HG03025 (cell line): ENCODE data around the gene FIGLA.

ENCODE experiments used
- ATAC-seq: cut with Tn5 transposase; IDR thresholded peaks from one replicate; pipeline ENCODE4 v1.9.1; 2021; ENCODE audit warnings: mild to moderate bottlenecking, moderate library complexity; ENCODE audit not compliant: unreplicated experiment, low FRiP score

Gene FIGLA

GRCh38 chr2:70790136-70790828 lies at the start of gene FIGLA:
Gene FIGLA (minus strand): TSS chr2:70790643. CDS start chr2:70790638, 5 bp downstream.
- ATAC-seq: no peak

DNA sequence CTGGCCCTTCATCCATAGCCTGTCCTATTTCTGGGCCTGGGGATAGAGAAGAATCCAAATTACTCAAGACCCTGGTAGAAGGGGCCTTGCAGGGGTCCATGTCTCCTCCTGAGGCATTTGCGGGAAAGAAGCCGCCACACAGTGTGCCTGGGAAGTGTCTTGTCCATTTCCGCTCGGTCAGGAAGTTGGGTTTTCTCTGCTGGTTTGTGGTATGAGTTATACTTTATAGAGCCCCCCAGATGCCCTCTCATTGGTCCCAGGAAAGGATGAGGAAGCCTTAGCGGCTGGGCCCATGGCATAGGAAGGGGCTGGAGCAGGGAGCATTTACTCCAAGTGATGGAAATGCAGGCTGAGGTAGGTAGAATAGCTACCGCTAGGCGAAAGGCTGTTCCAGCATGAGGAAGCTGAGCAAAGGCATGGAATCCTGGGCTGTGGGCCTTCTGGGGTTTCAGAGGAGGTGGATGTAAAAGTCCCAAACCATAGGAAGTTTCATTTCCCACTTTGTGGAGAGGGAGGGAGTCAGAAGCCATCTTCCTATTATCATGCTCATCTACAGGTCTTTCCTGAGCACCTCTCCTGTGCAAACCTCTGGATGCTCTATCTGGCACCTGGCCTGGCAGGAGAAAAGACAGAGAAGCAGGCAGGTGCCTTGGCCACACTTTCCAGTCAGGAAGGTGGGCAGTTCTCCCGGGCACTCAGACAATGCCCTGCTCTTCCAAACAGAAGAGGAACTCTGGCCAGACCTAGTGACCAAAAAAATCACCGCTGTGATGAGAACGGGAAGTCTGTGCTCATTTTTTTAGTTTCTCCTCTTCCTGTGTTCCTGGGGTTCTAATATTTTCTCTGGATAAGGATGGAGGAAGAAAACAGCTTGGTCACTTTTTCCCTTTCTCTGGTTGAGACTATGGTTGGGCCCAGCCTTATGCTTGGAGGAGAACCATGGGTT lies 47.8 kb upstream of the FIGLA start:
- ATAC-seq: no peak

GRCh38 chr2:70835643-70836042 lies 45.2 kb upstream of the FIGLA start, which contains the start of gene CD207:
Gene CD207 (minus strand): TSS chr2:70835816. CDS start chr2:70835776, 40 bp downstream.
- no peak for ATAC-seq

- no peak for ATAC-seq
Observed at GRCh38 chr2:70834881-70835280, 44.4 kb upstream of the FIGLA start.

DNA sequence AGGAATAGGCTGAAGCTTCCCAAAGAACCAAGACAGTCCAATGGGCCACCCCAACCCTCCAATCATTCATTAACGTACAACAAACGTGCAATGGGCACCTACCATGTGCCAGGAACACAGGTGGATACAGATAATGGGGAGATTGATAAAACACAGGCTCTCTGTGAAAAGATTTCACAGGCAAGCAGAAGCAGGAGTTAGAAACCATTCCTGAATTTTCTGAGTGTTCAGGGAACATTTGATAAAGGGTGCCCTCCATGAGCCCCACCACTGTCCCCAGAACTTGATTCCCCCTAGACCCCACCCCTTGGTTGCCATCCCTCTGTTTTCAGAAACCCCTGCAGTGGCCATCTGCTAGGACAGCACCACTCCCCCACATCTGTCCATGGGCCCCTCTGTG lies 43.7 kb upstream of the FIGLA start:
- ATAC-seq: no peak

DNA sequence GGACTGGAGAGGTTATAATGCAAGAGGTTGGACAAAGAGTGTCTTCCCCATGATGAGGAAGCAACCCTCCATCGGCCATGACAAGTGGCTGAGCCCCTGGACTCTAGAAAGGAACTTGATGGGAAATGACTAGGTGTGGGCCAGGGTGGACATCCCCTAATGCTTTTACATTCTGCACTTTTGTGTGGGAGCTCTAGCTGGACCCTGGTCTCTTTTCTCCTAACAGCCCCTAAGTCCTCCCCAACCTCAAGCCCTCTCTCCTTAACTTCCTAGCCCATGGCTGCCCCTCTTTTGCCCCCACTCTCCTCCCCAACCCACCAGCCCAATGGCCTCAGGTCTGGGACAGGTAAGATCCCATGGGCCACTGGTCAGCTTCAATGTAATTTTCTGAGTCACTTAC lies 42.8 kb upstream of the FIGLA start:
- ATAC-seq: no peak

DNA sequence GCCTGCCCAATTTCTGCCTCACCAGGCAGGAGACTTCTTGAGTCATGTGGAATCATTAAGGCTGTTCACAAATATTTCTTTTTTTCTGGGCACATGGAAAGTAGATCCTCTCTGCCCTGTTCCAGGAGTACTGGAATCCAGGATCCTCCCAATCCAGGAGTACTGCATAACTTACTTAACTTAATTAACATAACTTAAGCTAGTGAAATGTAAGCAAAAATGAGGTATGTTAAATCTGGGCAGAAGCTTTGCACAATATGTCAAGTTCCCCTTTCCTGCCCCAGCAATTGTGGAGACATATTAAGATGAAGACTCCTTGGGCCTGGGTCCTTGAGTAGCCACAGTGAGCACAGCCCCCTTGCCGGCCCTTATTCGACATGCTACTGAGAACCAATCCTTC lies 41.9 kb upstream of the FIGLA start:
- ATAC-seq: no peak

DNA sequence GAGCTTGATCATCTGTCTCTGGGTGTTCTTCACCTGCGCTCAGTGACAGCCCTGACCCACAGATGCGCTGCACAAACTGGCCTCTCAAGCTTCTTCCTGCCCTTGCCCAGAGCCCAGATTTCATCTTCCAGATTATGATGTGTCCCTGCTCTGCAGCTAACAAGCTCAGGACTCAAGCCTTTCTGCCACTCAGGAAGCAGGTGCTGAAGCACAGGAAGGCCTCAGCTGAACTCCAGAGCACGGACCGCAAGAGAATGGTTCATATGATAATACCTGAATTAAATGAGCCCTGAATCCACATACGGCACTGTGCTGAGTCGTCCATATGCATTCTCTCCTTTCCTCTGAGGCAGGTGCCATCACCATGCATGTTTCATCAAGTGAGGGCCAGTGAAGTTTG lies 41.4 kb upstream of the FIGLA start:
- ATAC-seq: no peak

- ATAC-seq: no peak
Observed at GRCh38 chr2:70830366-70830765, 39.9 kb upstream of the FIGLA start.

GRCh38 chr2:70829916-70830315 lies 39.5 kb upstream of the FIGLA start:
- ATAC-seq: no peak

DNA sequence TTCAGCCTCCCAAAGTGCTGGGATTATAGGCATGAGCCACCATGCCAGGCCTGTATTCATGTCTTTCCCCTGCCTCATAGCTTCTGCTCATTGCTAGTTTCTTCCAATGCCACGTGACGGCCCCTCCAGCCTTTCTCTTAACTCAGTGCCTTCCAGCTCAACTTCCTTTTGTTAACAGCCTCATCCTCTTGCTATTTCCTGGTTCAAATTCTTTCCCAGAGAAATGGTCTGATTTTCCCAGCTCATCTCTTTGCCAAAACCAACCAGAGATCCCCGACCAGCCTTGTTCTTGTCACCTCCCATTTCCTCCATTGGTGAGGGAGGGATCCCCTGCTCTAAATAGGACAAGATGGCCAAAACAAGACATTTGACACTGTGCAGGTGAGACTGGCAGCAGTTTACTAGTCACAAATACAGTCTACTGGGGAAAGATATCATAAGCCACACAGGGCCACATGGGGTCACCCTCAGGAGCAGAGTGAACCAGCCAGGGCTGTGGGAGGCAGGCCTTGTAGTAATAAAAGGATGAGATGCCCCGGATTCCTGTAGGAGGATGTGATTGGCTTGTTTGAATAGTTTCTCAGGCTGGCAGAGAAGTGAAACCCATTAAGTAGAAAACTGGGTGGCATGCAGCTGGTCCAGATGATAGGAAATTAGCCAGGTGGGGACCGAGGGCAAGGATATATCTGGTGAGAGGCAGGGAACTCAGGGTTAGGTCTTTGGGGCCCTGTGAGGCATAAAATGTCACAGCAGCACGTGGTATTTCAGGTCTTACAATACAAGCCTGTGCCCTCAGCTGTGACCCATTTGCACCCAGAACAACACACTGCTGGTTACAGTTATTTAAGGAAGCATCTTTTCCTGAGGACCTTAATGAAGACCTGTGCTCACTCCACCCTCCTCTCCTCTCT lies 38.7 kb upstream of the FIGLA start:
- ATAC-seq: no peak

GRCh38 chr2:70828115-70828514 lies 37.7 kb upstream of the FIGLA start:
- ATAC-seq: no peak

- ATAC-seq: no peak
Observed at GRCh38 chr2:70827388-70827787, 36.9 kb upstream of the FIGLA start.

GRCh38 chr2:70826696-70827350 lies 36.4 kb upstream of the FIGLA start:
- ATAC-seq: no peak

DNA sequence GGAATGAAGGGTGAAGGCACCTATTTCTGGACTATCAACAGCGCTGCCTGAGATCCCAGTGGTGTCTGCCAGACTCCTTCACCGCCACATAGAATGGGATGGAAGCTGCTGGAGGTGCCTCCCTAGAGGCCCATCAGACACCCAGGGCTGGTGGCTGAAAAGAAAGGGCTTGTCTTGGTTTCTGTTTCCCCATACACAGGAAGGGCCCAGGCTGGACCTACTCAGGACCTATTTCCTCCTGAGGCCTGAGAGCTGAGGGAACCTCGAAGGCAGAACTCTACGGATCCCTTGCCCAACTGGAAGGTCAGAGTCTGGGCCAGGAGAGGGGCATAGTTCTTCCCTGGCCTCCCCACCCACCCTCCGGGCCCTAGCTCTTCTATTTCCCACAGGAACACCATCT lies 32.8 kb upstream of the FIGLA start:
- ATAC-seq: no peak

DNA sequence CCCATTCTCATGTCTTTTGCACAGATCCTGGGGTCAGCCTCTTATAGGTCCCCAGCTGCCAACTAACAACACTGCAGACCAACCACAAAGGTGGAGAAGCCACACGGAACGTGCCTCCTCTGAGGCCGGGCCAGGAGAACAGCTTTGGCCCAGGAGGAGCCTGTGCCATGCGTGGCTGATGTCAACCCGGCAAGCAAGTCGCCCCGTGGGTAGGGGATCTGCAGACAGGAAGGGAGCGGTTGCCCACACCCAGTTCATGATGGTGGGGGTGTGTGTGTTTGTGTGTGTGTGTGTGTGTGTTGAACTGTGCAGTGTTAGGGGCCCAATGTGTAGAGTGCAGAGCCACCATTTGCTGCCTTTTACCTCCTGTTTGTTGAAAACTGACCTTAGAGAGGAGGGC lies 32.4 kb upstream of the FIGLA start:
- no peak for ATAC-seq

DNA sequence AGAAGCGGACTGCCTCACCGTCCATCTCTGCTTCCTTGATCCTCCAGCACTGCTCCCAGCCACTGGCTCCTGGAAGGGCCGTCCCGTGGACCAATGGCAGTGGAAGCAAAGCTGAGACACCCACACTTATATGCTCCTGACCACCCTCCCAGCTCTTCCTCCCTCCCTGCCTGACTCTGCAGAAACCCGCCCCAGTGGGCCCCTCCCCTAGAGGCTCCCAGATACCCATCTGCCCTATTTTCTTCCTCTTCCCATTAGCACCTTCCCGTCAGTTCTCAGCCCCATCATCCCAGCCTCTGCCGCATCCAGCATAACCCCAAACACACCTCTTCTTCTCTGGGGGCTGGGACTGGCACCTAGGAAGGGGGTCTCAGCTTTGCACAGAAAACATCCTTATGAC lies 30.1 kb upstream of the FIGLA start, which contains the start of gene CLEC4F:
TSS of gene CLEC4F (minus strand) at position 101 of the 400 bp plus-strand sequence. CDS start at position 25, 76 bp downstream.
- ATAC-seq: no peak

DNA sequence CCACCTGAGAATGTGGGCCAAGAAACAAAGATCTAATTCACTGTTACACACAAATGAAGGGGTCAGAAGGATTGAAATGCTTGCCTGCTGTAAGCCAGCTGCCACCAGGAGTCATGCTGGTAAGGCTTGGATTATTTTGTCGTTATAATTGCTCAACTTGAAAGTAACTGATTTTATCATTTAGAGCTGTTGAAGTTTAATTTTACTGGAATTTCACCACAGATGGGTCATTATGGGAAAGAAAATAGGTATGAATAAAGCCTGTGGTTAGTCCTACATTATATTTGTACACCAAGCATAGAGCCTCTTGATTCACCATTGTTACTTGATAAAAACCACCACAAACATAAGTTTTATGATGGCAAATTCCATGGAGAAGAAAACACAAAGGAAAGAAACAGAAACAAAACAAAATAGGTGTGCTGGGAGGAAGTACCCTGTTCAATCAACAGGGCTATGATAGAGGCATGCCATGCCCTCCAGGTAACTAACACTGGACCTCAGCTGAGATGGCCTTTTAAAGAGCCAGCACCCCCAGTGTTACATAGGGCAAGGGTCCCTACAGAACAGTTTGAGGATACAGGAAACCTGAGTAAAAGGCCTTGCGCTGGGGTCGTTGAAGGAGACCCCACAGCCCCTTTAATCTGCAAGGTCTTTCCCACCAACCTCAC lies 27.0 kb upstream of the FIGLA start:
- no peak for ATAC-seq

DNA sequence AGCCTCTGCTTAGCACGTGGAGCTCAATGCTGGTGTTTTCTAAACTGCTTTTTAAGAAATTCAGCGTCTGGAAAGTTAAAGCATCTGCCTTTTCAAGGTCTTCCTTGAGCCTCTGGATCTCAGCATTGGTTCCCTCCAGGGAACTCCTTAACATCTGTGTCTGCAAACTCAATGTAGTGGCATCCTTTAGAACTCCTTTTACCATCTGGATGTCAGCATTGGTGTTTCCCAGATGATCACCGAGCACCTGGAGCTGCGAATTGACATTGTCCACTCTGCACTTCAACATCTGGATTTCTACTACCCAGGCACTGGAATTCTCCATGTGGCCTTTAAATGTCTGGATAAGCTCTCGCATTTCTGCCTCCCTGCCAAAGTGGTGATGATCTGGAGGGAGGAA lies 26.3 kb upstream of the FIGLA start:
- no peak for ATAC-seq
